SK-N-SH (cell line): ENCODE results near the gene CD63.

Source experiments
- CTCF ChIP-seq: fragments of 200-600 bp; sonication (generic); IDR thresholded peaks from 2 replicates; pipeline ENCODE4 v1.6.1; 2017; ENCODE audit warnings: antibody characterized with exemption, mild to moderate bottlenecking, moderate library complexity
- EP300 ChIP-seq, 2 experiments: IDR thresholded peaks; 2 replicates each; pipeline versions ENCODE4 v1.4.0 to v1.6.1; 2012; ENCODE audit warnings: borderline replicate concordance in 1 of 2, low read depth in 1 of 2, low read length in 1 of 2
- EZH2phosphoT487 ChIP-seq: fragments of 200-600 bp; sonication (generic); IDR thresholded peaks from 2 replicates; pipeline ENCODE4 v1.6.1; 2017; ENCODE audit warnings: low read depth, mixed run types, mild to moderate bottlenecking, antibody characterized with exemption, moderate library complexity, borderline replicate concordance
- FOXJ3 ChIP-seq: sonication (generic); formaldehyde crosslinking; IDR thresholded peaks from 2 replicates; pipeline ENCODE4 v1.5.1; 2020; ENCODE audit warnings: mild to moderate bottlenecking, missing genetic modification reagents
- JUND ChIP-seq: IDR thresholded peaks from 2 replicates; pipeline ENCODE4 v1.4.0; 2012
- MAX ChIP-seq: IDR thresholded peaks from 2 replicates; pipeline ENCODE4 v1.4.0; 2012; ENCODE audit warnings: low read depth
- NRF1 ChIP-seq: IDR thresholded peaks from 2 replicates; pipeline ENCODE4 v1.6.1; 2012; ENCODE audit warnings: low read depth, mild to moderate bottlenecking, low read length
- POLR2AphosphoS5 ChIP-seq: IDR thresholded peaks from 2 replicates; pipeline ENCODE4 v1.6.1; 2012; ENCODE audit warnings: low read depth, low read length
- RCOR1 ChIP-seq: fragments of 150-350 bp; IDR thresholded peaks from 2 replicates; pipeline ENCODE4 v1.6.1; 2017; ENCODE audit warnings: antibody characterized with exemption, low read length
- RXRA ChIP-seq: IDR thresholded peaks from 2 replicates; pipeline ENCODE4 v1.4.0; 2012; ENCODE audit warnings: low read depth, mild to moderate bottlenecking, borderline replicate concordance
- TAF1 ChIP-seq: IDR thresholded peaks from 2 replicates; pipeline ENCODE4 v1.6.1; 2012; ENCODE audit warnings: low read depth, mild to moderate bottlenecking, low read length, moderate library complexity, borderline replicate concordance
- USF2 ChIP-seq: fragments of 150-350 bp; IDR thresholded peaks from 2 replicates; pipeline ENCODE4 v1.6.1; 2017; ENCODE audit warnings: antibody characterized with exemption, low read length, low read depth, borderline replicate concordance

- TF ChIP-seq EZH2phosphoT487 = no peak
- TF ChIP-seq RCOR1 = no peak
- TF ChIP-seq NRF1 = no peak
- TF ChIP-seq POLR2AphosphoS5 = no peak
- no peak for TF ChIP-seq JUND
- TF ChIP-seq CTCF = no peak
- no peak for TF ChIP-seq FOXJ3 (CRISPR knock-in tag)
- TF ChIP-seq TAF1 = no peak
- no peak for TF ChIP-seq RXRA
- no peak for TF ChIP-seq MAX
- TF ChIP-seq USF2 = no peak
- TF ChIP-seq EP300 (IDR thresholded peaks at IDR 0.05; ENCODE audit: borderline replicate concordance in 1 of 2, low read depth in 1 of 2, low read length in 1 of 2) = no peak
Measured at GRCh38 chr12:55693323-55694187, 35.3 kb downstream of the CD63 start.
